GM18498 (cell line): ENCODE results near the gene EYS.

ENCODE experiments used
- ATAC-seq: cut with Tn5 transposase; IDR thresholded peaks from one replicate; pipeline ENCODE4 v1.9.1; 2021; ENCODE audit warnings: mild to moderate bottlenecking, moderate library complexity; ENCODE audit not compliant: unreplicated experiment

The EYS gene

DNA sequence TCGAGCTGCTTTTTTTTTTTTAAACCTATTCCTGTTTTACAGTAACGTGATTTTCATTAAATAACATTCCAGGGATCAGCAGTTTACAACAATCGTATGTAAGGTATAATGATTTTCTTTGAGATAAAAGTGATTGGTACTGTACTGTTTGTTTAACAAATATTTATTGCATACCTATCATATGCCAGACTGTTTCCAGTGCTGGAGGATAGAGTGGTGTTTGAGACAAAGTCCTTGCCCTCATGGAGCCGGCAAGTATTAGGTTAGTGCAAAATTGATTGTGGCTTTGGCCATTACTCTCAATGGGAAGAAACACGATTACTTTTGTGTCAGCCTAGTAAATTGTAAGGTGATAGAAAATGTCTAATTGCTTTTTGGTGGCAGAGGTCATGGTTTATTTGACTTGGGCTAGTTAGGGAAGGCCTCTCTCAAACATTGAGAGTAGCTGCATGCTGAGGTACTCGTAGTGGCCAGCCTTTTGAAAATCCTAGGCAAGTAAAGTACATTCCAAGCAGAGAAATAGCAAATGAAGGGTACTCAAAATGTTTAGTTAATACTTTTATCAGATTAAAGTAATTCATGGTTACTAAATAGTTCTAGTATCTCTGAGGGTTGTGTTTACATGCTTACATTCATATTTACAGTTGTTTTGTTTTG lies 2035.8 kb downstream of the EYS start:
- no peak for ATAC-seq
